DMS153 treated with DMSO at 0.1 percent for 48 hours (cell line): ENCODE measurements around the gene AGBL4.

Source experiments
- DNase-seq: peaks from one replicate; lab custom pipeline; 2025; ENCODE audit not compliant: unreplicated experiment; lab: John Stamatoyannopoulos, UW

AGBL4 gene

DNA sequence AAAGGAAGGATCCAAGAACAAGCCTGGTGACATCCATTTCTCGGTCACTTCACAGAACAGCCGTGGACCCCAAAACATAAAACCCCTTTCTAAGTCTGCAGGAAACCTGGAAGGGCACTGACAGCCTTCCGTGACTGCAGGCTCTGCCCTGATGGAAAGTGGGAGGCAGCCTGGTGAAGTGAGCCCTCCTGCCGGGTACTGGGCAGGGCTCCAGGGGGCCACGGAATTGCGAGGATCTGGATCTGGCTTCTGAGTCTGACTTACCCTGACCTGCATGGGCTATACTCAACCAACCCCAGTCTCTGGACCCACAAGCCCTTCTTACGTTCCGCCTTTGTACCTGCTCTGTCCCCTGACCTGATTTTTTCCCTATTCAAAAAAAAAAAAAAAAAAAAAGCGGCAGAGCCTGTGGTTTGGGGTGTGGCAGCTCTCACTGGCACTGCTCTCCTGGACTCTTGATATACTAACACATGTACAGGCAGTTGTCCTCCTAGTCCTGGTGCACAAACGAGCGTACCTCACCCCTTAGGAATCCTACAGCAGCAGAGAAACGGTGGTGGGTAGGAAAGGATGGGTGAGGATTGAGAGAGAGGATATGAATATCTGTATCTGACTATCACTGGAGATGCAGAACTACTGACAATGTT is 1330.0 kb downstream of the AGBL4 start:
- no peak for DNase-seq

DNA sequence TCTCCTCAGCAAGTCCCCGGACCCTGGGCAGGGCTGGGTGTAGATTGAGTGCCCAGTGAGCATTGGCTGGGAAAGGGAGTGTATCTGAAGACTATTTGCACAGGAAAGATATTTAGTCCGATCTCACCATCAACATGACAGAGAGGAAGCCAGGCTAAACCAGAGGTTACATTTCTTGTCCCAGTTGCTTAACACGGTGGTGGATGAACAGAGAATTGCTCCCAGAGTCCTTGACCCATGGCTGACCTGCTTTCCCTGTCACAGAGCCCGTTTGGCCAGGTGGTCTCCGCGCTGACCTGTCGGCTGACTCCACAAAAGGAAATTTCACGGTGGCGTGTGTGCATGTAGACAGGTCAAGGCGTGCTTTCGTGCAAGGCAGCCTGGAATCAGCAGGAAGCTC is 1330.6 kb downstream of the AGBL4 start:
- no peak for DNase-seq

DNA sequence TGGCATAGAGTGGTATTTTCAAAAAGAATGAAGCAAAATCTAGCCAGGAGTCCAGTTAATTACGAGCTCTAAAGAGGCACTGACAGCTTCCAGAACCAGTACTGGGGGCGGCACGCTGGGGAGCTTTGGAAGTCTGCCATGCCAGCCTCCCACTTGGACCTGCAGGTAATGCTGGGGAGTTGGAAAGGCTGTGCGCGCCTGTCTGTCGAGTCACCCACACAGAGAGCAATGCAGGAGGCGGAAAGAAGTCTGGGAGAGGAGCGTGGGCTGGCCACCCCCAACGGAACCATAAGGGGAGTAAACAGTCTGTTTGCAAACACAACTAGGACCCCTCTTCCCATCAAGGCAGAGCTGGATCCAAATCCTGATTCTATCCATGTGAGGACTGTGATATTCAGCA is 1331.5 kb downstream of the AGBL4 start:
- no peak for DNase-seq

DNA sequence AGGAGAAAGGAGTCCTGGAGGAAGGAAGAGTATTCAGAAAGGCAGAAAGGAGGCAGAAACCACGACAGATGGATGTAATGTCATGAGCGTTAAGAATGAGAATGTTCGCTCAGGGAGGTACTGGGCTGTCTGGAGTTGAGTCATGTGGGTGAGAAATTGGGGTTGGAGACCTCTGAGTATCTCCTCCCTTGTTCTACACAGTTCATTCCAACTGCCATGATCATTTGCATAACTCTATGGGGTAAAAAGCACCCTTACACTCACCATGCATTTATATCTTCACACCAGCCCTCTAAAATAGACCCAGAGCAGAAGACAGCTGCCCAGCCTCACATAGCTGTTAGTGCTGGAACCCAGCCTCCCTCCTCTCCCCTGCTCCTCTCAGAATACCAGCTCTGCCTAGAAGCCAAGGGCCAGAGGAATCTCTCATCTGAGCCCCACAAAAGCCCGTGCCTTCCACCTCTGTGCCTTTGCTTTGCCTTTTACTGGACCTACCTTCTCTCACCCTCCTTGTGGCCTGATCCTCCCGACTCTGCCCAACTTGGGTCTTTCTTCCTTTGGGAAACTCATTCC is 1332.2 kb downstream of the AGBL4 start:
- DNase-seq: no peak

DNA sequence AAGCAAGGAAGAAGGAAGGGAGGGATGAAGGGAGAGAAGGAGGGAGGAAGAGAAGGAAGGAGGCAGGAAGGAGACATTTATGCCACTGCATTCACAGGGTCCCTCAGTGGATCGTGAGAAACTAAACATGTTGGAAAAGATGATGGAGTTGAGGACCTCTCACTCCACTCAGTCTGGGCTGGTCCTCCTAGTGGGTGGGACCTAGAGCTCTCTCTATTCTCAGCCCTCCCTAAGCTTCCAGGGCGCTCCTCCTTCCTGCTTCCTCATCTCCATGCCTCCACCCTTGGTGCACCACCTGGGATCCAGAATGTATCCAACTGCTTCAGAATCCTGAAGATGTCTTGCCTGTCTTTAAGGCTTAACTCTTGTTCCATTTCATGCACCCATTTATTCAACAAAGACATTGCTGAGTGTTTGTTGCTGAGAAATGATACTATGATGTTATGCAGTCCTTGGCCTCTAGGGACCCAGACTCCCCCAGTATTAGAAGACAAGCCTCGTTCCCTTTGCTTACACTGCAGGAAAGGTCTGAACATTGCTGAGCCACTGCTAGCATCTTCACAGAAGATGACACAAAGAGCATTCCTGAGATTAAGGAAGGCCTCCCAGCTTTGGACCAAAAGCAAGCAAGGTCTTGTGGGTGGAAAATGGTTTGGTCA is 1335.5 kb downstream of the AGBL4 start:
- DNase-seq: no peak

DNA sequence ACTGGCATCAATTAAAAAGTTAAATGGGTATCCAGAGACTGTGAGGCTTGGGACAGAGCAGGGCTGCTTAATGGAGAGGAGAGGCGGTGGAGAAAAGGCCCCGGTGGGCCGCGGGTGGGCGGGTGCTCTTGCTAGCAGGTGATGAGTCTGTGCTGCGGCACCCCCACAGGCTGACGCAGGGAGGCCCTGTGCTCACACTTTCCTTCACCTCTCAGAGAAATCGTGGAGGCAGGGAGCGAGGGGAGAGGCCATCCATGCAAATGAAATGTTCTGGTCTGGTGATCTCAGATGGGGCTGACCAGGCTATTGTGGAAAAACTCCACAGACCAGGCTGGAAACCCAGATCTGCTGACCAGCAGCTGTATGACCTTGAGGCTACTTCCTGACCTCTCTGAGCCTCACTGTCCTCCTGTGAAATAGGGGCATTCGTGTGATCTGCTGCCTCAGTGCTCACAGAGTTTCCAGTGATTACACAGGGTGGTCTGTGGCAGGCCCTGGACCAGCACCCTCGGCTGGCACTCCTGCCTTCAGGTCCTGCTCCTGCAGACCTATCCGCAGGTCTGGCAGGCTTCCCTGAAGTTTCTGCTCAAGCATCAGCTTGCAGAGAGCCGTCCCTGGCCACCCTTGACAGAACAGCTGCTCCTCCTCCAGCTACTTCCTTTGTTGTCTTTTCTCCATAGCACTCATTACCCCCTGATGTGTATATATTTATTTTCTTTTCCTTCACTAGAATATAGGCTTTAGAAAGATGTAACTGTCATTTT is 1336.3 kb downstream of the AGBL4 start:
- no peak for DNase-seq

DNA sequence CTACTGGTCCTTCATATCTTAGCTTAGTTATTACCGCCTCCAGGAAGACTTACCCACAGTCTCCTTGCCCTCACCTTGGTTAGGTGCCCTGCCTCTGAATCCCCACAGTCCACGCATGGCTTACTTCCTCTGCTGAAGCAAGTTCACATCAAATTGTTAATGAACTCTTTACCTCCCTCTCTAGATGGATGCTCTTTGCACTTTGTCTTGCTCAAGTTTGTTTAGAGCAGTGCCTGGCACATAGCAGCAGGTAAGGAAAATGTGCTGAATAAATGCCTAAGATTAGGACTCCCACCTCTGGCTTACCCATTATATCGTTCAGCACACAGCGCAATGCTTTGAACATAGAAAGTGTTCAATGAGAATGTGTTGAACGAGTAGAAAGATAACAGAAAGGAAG is 1337.6 kb downstream of the AGBL4 start:
- DNase-seq: no peak

DNA sequence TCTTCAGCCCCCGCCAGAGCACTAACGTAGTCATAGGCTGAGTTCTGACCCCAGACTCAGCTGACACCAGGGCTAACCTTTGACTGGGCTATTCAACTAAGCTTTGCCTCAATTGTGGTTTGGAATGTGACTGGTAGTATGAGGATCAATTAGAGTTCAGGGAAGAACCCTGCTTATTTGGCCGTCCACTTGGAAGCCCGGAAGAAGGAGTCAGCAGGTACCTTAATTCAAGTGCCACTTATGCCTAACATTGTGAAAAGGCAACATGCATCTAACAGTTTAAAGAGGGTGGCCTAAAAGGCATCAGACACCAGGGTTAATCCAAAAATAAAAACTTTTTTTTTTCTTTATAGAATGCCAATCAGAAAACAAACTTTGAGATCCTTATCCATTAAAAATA is 1339.4 kb downstream of the AGBL4 start:
- no peak for DNase-seq

DNA sequence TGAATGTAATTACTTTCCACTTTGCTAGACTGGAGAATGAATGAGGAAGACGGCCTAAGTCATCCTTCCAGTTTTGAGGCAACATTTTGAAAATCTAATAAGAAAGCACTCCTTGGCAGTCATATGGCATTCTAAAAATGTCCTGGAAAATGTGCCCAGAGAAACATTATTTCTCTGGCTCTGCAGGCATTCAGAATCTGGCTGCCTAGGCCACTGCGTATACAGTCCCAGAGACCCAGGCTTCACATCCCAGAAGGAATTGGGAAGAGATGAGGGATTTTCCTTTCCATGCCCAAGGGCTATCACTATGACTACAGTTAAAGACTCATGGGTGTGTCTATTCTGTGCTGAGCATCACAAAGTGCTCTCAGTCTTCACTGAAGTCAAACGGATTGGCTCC is 1339.9 kb downstream of the AGBL4 start:
- no peak for DNase-seq

DNA sequence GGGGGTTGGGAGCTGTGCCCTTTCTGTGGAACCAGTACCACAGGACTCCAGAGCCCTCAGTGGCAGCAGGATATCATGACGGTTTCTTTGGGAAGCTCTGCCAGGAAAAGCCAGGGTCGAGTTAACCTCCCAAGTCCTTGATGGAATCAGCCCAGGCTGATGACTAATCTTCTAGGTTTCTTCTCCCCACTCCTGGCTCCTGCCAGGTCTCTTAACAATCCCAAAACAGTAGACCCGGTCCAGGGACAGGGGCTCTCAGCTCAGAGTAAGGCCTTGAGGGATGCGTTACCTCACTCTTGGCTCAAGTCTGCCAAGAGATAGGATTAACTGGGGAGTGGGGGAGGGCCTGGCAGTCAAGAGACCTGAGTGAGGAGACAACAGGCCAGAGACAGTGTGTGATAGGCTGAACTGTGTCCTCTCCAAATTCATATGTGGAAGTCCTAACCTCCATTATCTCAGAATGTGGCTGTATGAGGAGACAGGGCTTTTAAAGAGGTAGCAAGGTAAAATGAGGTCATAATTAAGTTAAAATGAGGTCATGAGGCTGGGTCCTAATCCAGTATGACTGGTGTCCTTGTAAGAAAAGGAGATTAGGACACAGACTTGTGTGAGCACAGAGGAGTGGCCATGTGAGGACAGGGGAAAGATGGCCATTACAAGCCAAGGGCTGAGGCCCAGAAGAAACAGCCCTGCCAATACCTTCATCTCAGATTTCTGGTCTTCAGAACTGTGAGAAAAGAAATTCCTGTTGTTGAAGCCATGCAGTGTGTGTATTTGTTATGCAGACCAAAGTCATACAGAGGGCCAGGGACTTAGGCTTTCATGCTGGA is 1342.1 kb downstream of the AGBL4 start:
- no peak for DNase-seq

DNA sequence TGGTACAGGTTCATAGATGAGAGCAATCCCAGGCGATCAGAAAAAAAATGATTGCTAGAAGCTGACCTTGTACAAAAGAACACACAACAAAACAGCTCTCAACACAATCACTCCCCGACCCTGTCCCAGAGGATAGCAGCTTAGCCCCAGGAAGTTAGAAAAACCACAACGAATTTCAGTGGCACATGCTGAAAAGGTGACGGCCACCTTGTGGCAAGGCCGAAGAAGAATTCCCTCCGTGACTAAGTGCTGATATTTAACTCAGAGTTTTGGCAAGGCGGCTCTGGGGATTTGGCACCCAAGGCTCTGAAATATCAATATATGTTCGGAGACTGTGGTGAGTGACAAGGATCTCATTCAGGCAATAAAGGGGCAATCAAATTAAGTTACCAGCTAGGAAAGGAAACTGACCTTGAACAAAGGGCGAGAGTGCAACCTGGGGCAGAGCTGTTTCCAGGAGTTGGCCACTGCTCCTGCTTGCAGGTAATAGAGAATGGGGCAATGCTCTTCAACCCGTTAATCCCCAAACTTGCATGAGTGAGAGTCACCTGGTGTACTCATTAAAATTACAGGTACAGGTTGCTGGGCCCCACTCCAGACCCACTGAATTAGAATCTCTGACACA is 1343.2 kb downstream of the AGBL4 start:
- DNase-seq: no peak

DNA sequence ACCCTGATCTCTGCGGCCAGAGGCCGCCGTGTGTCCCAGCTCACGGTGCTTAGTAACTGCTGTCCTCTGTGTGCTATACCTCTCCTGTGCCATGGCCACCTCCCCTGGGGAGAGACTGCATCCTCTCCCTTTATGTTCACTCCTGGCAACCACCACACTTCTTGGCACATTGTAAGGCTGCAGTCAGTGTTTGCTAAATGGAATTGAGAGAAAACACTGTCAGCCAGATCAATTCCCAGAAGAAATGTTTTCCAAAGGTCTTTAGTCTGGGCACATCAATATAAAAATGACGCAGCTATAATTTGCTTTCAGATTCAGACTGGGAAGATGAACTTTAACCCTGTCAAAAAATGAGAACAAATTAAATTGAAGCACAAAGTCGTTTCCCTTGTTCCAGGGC is 1343.9 kb downstream of the AGBL4 start:
- DNase-seq: no peak

DNA sequence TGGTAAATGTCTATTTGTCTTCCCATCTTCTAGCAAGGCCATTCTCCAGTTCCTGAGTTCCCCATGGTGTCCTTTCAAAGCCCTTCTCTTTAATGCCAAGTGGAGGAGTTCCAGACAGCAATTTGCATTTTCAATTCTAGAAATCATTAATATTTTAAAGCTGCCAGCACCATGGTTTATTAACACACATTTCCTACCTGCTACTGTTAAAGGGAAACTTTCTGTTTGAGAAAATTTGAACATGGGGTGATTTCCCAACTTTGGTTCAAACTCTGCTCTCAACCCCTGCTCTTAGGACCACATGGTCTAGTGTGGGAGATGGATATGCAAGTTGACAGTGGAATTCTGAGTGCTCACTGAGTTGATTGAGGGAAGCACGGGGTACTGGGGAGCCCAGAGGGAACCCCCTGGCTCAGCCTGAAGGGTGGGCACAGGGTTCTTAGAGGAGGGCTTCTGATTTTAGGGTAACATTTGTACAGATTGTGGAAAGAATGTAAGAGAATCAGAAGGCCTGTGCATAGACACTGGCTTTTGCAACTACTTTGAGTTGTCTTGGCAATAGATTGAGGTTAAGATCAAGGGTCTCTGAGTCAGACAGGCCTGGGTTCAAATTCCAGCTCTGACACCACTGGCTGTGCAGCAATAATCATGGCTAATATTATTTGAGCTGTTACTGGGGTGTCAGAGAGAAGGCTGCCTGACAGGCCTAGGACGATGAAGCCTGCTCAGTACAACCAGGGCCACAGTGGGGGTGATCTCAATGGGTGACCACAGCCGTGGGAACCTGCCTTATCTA is 1344.8 kb downstream of the AGBL4 start:
- DNase-seq: no peak

DNA sequence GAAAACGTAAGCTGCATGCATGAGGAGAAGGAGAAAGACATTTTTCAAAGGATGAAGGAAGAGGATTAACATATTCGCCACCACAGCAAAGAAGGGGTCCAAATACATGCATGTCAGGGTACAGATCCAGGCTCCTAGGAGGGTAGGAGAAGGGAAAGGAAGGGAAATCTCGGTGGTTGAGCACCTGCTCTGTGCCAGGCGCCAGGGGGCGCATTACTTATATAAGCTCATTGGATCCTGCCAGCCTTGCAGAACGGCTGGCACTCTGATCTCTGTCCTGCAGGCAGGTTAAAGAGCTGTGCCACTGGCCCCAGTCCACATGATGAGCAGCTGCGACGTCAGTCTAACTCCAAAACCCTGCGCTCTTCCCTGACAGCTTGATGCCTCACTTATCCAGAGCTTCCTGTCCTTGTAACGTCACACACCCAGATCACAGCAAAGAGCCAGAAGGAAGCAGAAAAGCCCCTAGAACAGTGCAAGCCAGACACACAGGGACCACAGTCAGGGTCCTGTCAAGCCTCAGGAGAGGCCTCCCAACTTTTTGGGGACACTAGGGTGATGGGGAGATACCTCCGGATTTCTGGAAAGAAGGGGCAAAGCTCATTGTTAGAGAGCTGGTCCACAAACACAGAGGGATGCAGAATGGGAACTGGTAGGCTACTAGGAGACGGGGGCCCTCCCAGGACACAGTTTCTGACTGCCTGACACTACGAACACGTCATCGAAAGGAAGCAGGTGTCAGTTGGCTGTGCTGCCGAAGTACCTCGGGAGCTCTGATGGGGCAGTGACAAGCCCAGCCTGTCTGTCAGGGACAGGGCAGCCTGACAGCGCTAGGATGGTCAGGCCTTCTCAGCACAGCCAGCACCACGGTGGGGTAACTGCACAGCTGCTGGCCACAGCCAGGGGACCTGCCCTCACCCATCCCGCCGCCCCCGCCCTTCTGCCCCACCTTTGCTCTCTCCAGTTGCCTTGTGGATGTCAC is 1346.2 kb downstream of the AGBL4 start:
- peak; percentile 91 for DNase-seq

DNA sequence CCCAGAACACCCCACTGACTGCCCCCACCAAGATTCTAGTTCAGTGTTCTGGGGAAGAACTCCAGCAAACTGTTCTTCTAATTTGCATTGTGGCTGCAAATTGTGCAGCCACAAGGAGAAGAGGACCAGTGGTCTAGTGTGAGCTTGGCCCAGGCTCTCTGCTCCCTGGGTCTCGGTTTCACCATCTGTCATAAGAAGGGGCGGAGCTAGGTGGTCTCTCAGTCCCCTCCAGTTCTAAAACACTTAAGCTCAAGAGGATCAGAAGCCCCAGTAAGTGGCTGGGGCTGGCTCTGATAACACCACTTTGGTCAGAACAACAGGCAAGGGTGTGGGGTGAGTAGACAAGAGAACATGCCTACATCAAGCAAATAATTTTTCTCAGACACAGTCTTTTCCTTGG is 1346.9 kb downstream of the AGBL4 start:
- DNase-seq: no peak

DNA sequence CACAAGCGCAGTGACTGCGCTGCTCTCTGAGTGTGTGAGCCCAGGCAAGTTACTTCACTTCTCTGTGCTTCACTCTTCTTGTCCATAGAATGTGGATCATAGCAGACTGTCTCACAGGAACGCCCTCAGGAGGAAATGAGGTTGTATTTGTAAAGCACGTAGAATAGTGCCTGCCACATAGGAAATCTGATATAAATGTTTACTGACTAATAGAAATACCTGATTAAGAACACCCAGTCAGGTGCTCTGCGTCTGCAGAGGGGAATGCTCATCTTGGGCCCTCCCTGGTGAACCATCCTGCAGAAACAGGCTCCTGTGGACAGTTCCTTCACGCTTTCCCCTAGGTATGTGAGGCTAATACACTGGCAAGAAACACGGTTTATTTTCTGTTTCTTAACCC is 1347.4 kb downstream of the AGBL4 start:
- DNase-seq: no peak

DNA sequence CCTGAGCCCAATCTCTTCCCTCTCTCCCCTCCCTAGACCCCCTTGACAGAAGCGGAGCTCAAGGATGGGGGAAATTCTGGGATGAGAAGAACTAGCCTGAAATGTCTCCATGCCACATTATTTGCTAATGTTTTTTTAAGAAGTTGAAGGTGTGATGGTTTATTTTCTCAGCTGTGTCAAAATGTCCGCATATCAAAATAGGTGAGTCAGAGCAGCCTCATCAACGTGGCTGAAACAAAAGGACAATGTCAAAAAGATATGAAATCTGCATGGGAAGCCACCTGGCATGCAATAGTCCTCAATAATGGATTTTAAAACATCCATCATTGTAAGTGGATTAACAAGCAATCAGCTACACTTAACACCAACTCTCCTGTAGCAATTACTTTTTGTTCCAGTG is 1348.5 kb downstream of the AGBL4 start:
- DNase-seq: no peak

DNA sequence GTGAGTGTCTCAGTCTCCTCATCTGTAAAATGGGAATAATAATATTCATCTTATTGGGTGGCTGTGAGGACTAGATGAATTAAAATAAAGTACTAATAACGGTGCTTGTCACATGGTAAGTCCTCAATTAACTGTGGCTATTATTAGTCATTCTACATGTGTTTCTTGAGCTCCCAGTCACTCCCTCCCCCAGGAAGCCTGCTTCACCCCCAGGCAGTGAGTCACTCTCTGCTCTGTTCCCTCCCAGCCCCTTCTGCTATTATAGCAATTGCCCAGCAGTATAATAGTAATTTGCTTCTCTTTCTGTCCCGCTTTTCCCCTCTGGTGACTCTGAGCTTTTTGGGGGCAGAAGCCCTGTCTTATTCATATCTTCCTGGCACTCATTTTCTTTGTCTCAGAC is 1349.1 kb downstream of the AGBL4 start:
- DNase-seq: no peak
